Measurements from ENCODE around the gene METTL13.
A peak's percentile ranks its signal among the peaks of the same experiment; 100 is the strongest.

Gene METTL13

DNA sequence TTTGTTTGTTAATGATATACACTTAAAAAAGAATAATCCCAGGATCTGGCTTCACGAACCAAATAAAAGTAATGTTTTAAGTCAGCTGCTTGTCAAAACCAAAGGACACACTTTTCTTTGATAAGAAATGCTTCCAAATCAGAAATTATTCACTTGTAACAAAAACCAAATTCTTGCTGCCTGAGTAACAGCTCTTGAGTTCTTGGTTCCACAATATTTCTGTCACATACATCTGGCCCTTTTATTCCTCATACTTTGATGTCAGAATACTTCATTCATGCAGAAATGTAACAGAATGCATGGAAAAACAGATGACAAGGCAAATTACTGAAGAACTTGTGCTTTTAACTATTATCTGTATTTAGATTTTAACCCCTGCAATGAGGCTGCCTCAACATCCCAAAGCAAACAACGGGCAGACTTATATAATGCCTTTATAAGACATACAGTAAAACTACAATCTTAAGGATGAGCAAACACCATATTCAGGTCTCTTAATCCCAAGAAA, 41.0 kb upstream of the METTL13 start:
- Histone ChIP-seq H3K27me3 (ENCODE audit: control insufficient read depth in 3 of 3, insufficient read depth in 3 of 3, low read depth in 1 of 3, low read length in 3 of 3) (no peaks in the 10 kb centered on the region), H3K79me1 (ENCODE audit: low read depth, low read length) (peaks cover 1% of the 10 kb centered on the region), H3K23ac (ENCODE audit: low read depth, low read length, poor library complexity) (no peak overlapping the region), H2BK5ac (ENCODE audit: low read length) (no peak overlapping the region), H4K91ac (ENCODE audit: low read depth, low read length, poor library complexity) (no peak overlapping the region), H3K18ac (ENCODE audit: low read length) (no peak overlapping the region), H3K9ac (ENCODE audit: low read depth, low read length, poor library complexity) (no peak overlapping the region), H3K14ac (ENCODE audit: low read length) (no peak overlapping the region), H2AK5ac (ENCODE audit: low read depth, low read length) (no peak overlapping the region), H3K4me1 (ENCODE audit: control insufficient read depth in 2 of 2, insufficient read depth in 1 of 2, low read depth in 1 of 2, low read length in 2 of 2) (peaks cover 1 to 12% of the 10 kb centered on the region in 2 donors), H3K4me3 (ENCODE audit: low read length in 2 of 2) (peak overlapping the region in 1 of 2 donors; percentile 86), H3K4me2 (ENCODE audit: insufficient read depth, low read length, poor library complexity, severe bottlenecking) (no peak overlapping the region), H3K27ac (replicated peaks; ENCODE audit: low read length) (no peak overlapping the region), H2AFZ (ENCODE audit: low read length) (peak overlapping the region; percentile 94), H4K8ac (ENCODE audit: low read depth, low read length) (no peak overlapping the region), H2BK12ac (ENCODE audit: low read length) (no peak overlapping the region), H3K9me3 (replicated peaks in 1 of 2; ENCODE audit: control insufficient read depth in 2 of 2, insufficient read depth in 1 of 2, low read depth in 1 of 2, low read length in 2 of 2) (no peaks in the 10 kb centered on the region), H3K36me3 (replicated peaks in 1 of 2; ENCODE audit: control insufficient read depth in 2 of 2, insufficient read depth in 2 of 2, low read length in 2 of 2) (peaks cover 2 to 26% of the 10 kb centered on the region in 2 donors), H3K4ac (ENCODE audit: low read length) (no peak overlapping the region), H2BK120ac (ENCODE audit: low read depth, low read length) (no peak overlapping the region), H2BK15ac (ENCODE audit: low read length) (no peak overlapping the region)
- DNase-seq (ENCODE audit: low spot score) = no peak
- no CpG with 5 or more reads among the region's 2 CpGs for WGBS, 2 donors (ENCODE audit: extremely low coverage in 2 of 2, insufficient read length in 2 of 2, insufficient replicate concordance in 1 of 2)

DNA sequence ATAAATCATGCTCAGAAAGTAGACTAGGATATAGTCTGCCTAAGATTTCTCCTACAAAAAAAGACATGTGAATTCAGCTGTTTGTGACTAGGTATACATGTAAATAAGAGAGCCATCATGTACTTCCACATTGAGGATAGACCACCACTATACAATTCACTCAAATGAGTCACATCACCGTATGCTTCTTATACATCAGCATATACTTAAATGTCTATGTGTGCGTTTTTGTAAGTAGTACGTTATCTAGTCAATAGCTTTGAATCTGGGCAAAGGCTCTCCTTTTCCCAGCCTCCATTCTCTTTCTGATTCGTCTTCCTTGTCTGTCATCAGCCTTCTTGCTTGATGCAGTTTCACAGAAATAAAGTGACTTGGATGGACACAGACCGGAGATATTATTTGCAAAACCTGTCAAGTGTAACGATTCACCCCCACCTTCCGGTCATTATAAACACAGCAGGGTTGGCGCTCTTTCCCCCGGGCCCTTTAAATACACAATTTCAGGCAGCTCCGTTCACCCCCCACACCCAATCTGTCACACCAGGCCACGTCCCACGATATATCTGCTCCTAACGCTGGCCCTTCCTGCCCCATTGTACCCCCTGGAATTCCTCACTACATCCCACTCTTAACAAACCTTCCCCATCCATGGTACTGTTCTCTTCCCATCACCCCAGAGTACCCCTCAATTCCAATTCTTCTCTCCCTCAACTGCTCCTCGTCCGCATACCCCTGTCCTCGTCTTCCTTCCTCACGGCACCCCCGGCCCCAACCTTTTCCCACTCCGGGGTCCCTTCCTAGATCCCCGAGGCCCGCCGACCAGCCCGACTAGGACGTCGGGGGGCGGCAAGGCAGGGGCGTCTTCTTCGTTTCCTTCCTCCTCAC, 40.2 kb upstream of the METTL13 start:
- no peak overlapping the region for H2BK12ac ChIP-seq (ENCODE audit: low read length)
- H3K4me1 ChIP-seq (ENCODE audit: control insufficient read depth in 2 of 2, insufficient read depth in 1 of 2, low read depth in 1 of 2, low read length in 2 of 2) = peaks cover 1 to 12% of the 10 kb centered on the region in 2 donors
- H3K4me2 ChIP-seq (ENCODE audit: insufficient read depth, low read length, poor library complexity, severe bottlenecking) = peak overlapping the region; percentile 59
- peak overlapping the region; percentile 67 for H3K27ac ChIP-seq (replicated peaks; ENCODE audit: low read length)
- H3K14ac ChIP-seq (ENCODE audit: low read length) = no peak overlapping the region
- peak; percentile 20 for DNase-seq (ENCODE audit: low spot score)
- H2AK5ac ChIP-seq (ENCODE audit: low read depth, low read length) = no peak overlapping the region
- WGBS, 2 donors (ENCODE audit: extremely low coverage in 2 of 2, insufficient read length in 2 of 2, insufficient replicate concordance in 1 of 2) = no CpG with 5 or more reads among the region's 28 CpGs
- H3K9ac ChIP-seq (ENCODE audit: low read depth, low read length, poor library complexity) = peak overlapping the region; percentile 86
- no peak overlapping the region for H4K8ac ChIP-seq (ENCODE audit: low read depth, low read length)
- H3K4ac ChIP-seq (ENCODE audit: low read length) = no peak overlapping the region
- peak overlapping the region; percentile 46 for H2BK5ac ChIP-seq (ENCODE audit: low read length)
- no peak overlapping the region for H3K23ac ChIP-seq (ENCODE audit: low read depth, low read length, poor library complexity)
- peak overlapping the region; percentile 94 for H2AFZ ChIP-seq (ENCODE audit: low read length)
- H3K18ac ChIP-seq (ENCODE audit: low read length) = peak overlapping the region; percentile 87
- no peak overlapping the region for H2BK15ac ChIP-seq (ENCODE audit: low read length)
- H3K27me3 ChIP-seq (ENCODE audit: control insufficient read depth in 3 of 3, insufficient read depth in 3 of 3, low read depth in 1 of 3, low read length in 3 of 3) = no peaks in the 10 kb centered on the region
- no peaks in the 10 kb centered on the region for H3K79me1 ChIP-seq (ENCODE audit: low read depth, low read length)
- peak overlapping the region; percentile 86 to 92 for H3K4me3 ChIP-seq (ENCODE audit: low read length in 2 of 2)
- H4K91ac ChIP-seq (ENCODE audit: low read depth, low read length, poor library complexity) = no peak overlapping the region
- H2BK120ac ChIP-seq (ENCODE audit: low read depth, low read length) = no peak overlapping the region
- no peaks in the 10 kb centered on the region for H3K9me3 ChIP-seq (replicated peaks in 1 of 2; ENCODE audit: control insufficient read depth in 2 of 2, insufficient read depth in 1 of 2, low read depth in 1 of 2, low read length in 2 of 2)
- H3K36me3 ChIP-seq (replicated peaks in 1 of 2; ENCODE audit: control insufficient read depth in 2 of 2, insufficient read depth in 2 of 2, low read length in 2 of 2) = peaks cover 2 to 23% of the 10 kb centered on the region in 2 donors

DNA sequence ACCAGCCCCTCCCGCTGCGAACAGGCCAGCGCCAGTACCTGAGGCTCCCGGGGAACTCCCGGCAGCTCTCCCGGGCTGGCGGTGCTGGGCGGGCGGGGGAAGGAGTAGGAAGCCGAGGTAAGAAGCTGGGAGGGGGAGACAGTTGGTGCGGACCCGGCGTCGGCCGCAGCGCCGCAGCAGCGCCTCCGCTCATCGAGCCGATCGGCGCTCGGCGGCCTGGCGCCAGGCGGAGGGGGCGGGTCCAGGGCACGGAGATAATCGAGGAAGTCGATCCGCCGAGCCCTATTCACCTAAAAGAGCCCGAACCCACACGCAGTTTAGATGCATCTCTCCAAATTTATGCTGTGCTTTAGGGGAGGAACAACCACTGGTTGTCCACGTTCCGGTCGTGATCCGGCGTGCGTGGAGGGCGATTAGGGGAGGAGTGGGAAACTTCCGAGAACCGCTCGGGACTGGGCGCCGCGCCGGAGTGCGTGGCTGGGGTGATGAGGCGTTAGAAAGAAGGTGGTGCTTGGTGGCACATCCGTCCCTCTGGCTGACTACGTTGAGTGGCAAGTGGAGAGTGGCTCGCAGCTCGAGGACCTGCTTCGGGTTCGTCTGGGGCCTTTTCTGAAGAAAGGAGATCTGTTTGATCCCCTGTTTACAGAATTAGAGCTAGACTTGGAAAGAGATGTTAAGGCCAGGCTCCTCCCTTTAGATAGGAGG, 39.4 kb upstream of the METTL13 start, which contains the start of gene VAMP4:
TSS of gene VAMP4 (minus strand) at position 194 of the 705 bp plus-strand sequence. CDS start 3,651 bp downstream, outside the sequence.
- no peak within 1 kb of the TSS for H2BK12ac ChIP-seq (ENCODE audit: low read length)
- no peak within 1 kb of the TSS for H4K8ac ChIP-seq (ENCODE audit: low read depth, low read length)
- no peak within 1 kb of the TSS for H3K4ac ChIP-seq (ENCODE audit: low read length)
- no peaks in the 10 kb centered on the region for H3K79me1 ChIP-seq (ENCODE audit: low read depth, low read length)
- no peaks in the 10 kb centered on the region for H3K27me3 ChIP-seq (ENCODE audit: control insufficient read depth in 3 of 3, insufficient read depth in 3 of 3, low read depth in 1 of 3, low read length in 3 of 3)
- DNase-seq (ENCODE audit: low spot score) = peak; percentile 84
- no peak within 1 kb of the TSS for H2BK15ac ChIP-seq (ENCODE audit: low read length)
- H3K4me3 ChIP-seq (ENCODE audit: low read length in 2 of 2) = peak within 1 kb of the TSS; percentile 86 to 92
- peak within 1 kb of the TSS; percentile 46 for H2BK5ac ChIP-seq (ENCODE audit: low read length)
- H3K23ac ChIP-seq (ENCODE audit: low read depth, low read length, poor library complexity) = peak within 1 kb of the TSS; percentile 52
- H2AFZ ChIP-seq (ENCODE audit: low read length) = peak within 1 kb of the TSS; percentile 94
- H3K4me1 ChIP-seq (ENCODE audit: control insufficient read depth in 2 of 2, insufficient read depth in 1 of 2, low read depth in 1 of 2, low read length in 2 of 2) = peaks cover 1 to 12% of the 10 kb centered on the region in 2 donors
- peak within 1 kb of the TSS; percentile 59 for H3K4me2 ChIP-seq (ENCODE audit: insufficient read depth, low read length, poor library complexity, severe bottlenecking)
- peak within 1 kb of the TSS; percentile 99 for H3K18ac ChIP-seq (ENCODE audit: low read length)
- H3K36me3 ChIP-seq (replicated peaks in 1 of 2; ENCODE audit: control insufficient read depth in 2 of 2, insufficient read depth in 2 of 2, low read length in 2 of 2) = peaks cover 2 to 15% of the 10 kb centered on the region in 2 donors
- no peak within 1 kb of the TSS for H2BK120ac ChIP-seq (ENCODE audit: low read depth, low read length)
- peak within 1 kb of the TSS; percentile 99 for H3K9ac ChIP-seq (ENCODE audit: low read depth, low read length, poor library complexity)
- peak within 1 kb of the TSS; percentile 85 for H3K14ac ChIP-seq (ENCODE audit: low read length)
- H3K27ac ChIP-seq (replicated peaks; ENCODE audit: low read length) = peak within 1 kb of the TSS; percentile 94
- H3K9me3 ChIP-seq (replicated peaks in 1 of 2; ENCODE audit: control insufficient read depth in 2 of 2, insufficient read depth in 1 of 2, low read depth in 1 of 2, low read length in 2 of 2) = no peaks in the 10 kb centered on the region
- H2AK5ac ChIP-seq (ENCODE audit: low read depth, low read length) = no peak within 1 kb of the TSS
- WGBS, 2 donors (ENCODE audit: extremely low coverage in 2 of 2, insufficient read length in 2 of 2, insufficient replicate concordance in 1 of 2) = no CpG with 5 or more reads among the region's 57 CpGs
- peak within 1 kb of the TSS; percentile 56 for H4K91ac ChIP-seq (ENCODE audit: low read depth, low read length, poor library complexity)

DNA sequence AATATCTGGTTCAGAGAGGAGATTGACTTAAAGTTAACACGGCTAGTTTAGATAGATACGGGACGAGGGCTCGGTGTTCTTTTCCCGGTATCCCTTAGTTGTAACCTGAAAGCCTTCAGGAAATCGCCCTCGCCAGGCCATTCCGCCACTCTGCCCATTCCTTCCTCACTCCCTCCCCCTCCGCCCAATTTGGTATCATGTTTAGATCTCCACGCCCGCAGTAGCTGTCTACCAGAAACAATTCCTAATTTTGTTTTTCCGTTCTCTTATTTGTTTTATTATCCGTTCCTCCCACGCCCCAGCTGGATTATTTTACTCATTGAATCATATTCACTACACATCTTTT, 38.9 kb upstream of the METTL13 start:
- Histone ChIP-seq H2BK120ac (ENCODE audit: low read depth, low read length) (no peak overlapping the region), H3K27me3 (ENCODE audit: control insufficient read depth in 3 of 3, insufficient read depth in 3 of 3, low read depth in 1 of 3, low read length in 3 of 3) (no peaks in the 10 kb centered on the region), H3K4me2 (ENCODE audit: insufficient read depth, low read length, poor library complexity, severe bottlenecking) (peak overlapping the region; percentile 59), H2AFZ (ENCODE audit: low read length) (peak overlapping the region; percentile 94), H2AK5ac (ENCODE audit: low read depth, low read length) (no peak overlapping the region), H3K79me1 (ENCODE audit: low read depth, low read length) (no peaks in the 10 kb centered on the region), H2BK15ac (ENCODE audit: low read length) (no peak overlapping the region), H4K91ac (ENCODE audit: low read depth, low read length, poor library complexity) (no peak overlapping the region), H3K4me3 (ENCODE audit: low read length in 2 of 2) (peak overlapping the region; percentile 86 to 92), H3K9ac (ENCODE audit: low read depth, low read length, poor library complexity) (no peak overlapping the region), H3K14ac (ENCODE audit: low read length) (no peak overlapping the region), H3K36me3 (replicated peaks in 1 of 2; ENCODE audit: control insufficient read depth in 2 of 2, insufficient read depth in 2 of 2, low read length in 2 of 2) (peaks cover 2 to 10% of the 10 kb centered on the region in 2 donors), H3K18ac (ENCODE audit: low read length) (no peak overlapping the region), H4K8ac (ENCODE audit: low read depth, low read length) (no peak overlapping the region), H3K23ac (ENCODE audit: low read depth, low read length, poor library complexity) (no peak overlapping the region), H2BK12ac (ENCODE audit: low read length) (no peak overlapping the region), H3K4me1 (ENCODE audit: control insufficient read depth in 2 of 2, insufficient read depth in 1 of 2, low read depth in 1 of 2, low read length in 2 of 2) (peaks cover 1 to 12% of the 10 kb centered on the region in 2 donors), H3K4ac (ENCODE audit: low read length) (no peak overlapping the region), H2BK5ac (ENCODE audit: low read length) (peak overlapping the region; percentile 46), H3K9me3 (replicated peaks in 1 of 2; ENCODE audit: control insufficient read depth in 2 of 2, insufficient read depth in 1 of 2, low read depth in 1 of 2, low read length in 2 of 2) (no peaks in the 10 kb centered on the region), H3K27ac (replicated peaks; ENCODE audit: low read length) (peak overlapping the region; percentile 94)
- no peak for DNase-seq (ENCODE audit: low spot score)
- WGBS, 2 donors (ENCODE audit: extremely low coverage in 2 of 2, insufficient read length in 2 of 2, insufficient replicate concordance in 1 of 2) = no CpG with 5 or more reads among the region's 14 CpGs
